Measurements from ENCODE around the gene PHF2.

Gene PHF2

DNA sequence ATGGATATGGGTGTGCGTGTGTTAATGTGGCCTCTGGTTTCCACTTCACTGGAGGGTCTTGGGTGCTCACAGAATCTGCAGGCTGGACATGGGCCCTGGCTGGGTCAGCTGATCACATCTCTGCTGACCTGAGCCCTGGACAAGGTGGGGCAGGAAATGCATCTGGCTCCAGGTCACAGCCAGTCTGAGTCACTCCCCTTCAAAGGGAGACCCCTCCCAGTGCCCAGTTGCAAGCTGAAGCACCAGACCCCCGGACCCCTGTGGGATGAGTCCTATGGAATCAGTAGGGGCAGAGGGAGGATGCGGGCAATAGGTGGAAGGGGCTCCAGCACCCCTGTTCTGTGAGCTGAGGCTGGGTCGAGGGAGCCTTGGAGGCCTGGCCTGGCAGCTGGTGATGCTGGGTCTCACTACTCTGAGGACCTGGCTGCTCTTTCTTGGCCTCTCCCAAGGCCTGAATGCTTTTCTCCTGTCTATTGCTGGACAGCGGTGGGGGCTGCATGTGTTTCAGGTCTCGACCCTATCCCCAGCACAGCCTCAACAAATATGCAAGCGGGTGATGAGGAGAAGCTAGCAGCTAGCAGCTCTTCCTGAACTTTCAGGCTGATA, 54.5 kb downstream of the PHF2 start:
- DNase-seq (ENCODE audit: low spot score), result peak; percentile 39

DNA sequence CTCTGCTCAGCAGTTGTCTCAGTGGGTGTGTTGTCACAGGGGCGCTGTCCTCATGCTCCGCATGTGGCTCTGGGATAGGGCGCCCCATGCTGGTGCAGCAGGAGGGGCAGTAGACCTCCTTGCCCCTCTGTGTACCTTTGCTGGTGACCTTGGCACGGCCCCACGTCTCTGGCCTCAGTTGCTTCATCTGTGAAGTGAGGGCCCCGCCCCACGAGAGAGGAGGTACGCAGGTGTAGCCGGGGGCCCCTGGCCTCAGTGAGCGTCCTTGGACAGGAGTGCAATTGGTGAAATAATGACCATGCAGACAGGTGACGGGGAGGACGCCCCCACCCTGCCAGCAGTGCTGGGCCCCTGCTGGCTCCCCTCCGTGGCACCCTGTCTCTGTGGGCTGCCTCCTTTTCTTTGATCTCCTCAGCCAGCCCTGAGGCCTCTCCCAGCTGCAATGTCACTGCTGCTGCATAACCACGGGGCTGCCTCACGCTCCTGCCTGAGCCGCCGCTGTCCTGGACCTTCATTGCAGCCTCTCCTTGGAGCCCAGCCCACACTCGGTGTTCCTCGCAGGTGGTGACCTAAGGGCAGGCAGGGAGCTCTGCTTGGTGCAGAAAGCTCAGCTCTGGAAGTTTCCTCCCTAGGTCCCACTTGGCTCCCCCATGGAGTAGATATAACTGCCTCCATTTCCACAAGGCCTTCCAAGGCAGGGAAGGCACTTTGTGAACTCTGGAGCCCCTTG, 57.3 kb downstream of the PHF2 start:
- no peak for DNase-seq (ENCODE audit: low spot score)

DNA sequence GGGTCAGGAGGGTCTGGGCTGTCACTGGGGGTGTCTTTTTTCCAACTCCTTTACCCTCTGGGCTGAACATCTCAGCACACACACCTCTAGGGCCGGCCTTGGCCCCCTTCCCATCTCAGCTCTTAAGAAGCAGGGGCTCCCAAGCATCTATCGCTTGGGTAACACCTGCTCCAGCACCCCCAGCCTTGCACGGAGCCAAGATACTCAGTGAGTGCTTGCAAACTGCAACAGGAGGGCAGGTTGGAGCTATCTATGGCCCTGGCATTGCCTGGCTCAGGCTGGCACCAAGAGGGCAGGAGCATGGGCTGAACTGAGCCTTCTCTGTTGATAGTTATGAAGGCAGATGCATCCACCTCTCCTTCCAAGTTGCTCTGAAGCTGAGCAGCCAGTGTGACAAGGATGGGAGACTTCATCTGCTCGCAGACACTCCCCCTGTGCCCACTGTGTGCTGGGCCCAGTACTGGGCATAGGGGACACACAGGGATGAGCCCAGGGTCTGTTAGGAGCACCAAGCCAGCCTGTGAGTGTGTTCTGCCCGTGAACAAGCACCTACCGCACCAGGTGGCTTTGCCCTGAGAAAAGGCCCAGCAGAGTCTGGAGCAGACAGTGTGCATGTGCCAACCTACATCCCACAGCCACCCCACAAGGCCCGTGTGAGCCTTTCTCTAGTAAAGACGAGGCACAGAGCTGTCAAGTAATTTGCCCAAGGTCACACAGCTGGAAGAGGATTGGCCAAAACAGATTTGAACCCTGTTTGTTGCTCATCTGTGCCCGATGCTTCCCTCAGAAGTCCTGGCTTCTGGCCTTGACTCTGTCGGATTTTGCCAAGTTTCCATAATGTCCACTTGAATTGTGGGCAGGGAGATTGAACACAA, 58.2 kb downstream of the PHF2 start:
- peak; percentile 35 for DNase-seq (ENCODE audit: low spot score)

DNA sequence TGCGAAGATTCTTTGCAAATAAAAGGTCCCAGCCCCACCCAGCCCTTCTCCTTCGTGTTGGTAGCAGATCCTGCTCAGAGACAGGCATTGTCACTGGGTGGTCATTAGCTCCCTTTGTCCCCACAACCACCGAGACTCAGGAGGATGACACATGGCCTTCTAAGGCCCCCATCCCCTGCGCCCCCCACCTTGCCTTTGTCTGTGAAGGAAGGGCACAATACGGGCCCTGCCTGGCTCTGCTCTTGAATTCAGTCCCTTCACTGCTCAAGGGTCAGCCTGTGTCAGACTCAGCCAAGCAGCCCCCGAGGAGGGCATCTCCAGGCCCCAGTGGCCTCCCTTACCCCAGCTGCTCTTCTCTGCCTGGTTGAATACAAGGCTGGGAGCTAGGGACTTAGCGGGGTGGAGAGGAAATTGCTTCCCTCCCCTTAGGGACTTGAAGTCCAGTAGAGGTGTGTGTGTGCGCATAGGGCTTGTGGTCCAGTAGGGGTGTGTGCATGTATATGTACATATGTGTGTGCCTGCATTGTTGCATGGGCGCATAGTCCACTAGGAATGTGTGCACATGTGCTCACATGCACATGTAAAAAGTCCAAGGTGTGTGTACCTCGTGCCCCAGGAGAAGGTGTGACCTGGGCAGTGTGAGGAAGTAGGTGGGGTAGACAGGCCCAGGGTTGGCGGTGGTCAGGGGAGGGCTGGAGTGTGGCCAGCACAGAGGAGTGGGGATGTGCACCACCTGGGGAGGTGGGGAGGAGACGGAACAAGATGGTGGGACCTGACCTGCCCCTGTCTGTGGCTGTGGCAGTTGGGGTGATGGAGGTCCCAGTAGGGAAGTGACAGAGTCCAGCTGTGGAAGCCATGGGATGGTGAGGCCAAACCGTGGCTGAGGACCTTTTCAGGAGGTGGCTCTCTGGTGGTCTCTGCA, 59.1 kb downstream of the PHF2 start:
- DNase-seq (ENCODE audit: low spot score), result peak; percentile 34

DNA sequence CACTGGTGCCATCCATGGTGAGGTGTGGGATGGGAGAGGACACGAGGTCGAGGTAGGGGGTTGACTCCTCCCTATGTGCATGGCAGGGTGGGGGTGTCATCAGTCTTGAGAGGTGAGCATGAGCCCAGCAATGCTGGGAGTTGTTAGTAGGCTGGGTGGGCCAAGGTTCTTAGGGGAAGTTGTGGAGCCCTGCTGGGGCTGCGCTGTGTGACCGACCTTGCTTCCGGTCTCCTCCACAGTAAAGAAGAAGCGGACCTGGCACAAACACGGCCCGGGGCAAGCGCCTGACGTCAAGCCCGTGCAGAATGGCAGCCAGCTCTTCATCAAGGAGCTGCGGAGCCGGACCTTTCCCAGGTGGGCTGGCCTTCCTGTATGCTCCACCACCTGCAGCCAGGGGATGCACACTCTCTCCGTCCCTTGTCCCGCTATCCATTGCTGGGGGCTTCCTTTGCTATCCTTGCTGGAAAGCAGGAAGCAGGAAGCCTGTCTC, 59.8 kb downstream of the PHF2 start:
- no peak for DNase-seq (ENCODE audit: low spot score)

DNA sequence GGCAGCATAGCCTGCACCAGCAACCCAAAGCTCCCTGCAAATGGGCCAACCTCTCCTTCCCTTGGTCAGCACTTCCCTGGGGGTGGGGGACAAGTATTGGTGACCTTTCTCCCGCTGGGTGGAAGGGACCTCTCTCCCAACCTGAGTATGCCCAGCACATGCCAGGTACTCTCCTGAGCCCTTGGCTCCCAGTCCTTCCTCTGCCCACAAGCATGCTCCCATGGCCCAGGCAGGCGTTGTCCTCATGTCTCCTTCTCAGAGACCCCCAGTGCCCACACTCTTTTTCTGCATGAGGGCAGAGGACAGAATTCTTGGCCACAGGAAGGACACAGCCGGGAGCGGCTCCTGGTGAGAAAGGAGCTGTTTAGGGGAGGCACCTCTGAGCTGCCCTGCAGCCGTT, 60.3 kb downstream of the PHF2 start:
- no peak for DNase-seq (ENCODE audit: low spot score)

DNA sequence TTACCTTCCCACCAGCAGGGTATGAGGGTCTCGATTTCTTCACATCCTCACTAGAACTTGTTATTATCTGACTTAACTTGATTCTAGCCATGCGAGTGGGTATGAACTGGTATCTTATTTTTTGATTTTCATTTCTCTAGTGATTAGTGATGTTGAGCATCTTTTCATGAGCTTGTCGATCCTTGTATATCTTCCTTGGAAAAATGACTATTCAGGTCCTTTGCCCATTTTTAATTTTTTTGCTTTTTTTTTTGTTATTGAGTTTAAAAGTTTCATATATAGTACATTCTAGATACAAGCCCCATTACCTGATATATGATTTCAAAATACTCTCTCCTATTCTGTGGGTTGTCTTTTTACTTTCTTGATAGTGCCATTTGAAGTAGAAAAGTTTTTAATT, 61.5 kb downstream of the PHF2 start:
- no peak for DNase-seq (ENCODE audit: low spot score)

DNA sequence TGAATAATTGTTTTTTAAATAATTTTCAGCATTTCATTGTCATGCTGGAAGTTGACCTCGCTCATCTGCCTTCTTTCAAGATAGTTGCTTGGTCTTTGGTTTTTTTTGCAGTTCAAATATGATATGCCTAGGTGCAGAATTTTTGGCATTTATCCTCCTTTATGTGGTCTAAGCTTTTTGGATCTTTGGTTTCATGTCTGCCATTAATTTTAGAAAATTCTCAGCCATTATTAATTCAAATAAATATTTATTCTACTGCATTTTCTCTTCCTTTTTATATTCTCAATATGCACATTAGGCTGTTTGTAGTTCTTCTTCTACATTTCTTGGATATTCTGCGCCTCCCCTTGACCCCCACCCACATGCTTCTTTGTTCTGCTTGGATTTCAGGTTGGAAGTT, 63.6 kb downstream of the PHF2 start:
- no peak for DNase-seq (ENCODE audit: low spot score)

DNA sequence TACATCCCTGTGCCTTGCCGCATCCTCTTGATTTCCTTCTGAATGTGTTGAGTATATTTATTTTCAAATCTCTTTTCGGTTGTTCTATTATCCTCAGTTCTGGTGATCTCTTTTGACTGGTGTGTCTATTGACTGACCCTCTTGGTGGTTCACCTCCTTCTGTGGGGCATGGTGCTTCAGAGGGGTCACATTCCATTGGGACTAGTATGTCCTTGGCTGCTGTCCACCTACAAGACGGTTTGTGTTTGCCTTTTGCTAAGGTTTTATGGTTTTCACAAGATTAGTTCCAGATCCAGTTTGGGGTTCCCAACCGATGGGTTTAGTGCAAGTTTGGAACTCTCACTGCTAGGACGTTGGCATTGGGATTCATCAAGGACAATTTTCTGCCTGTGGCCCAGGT, 66.6 kb downstream of the PHF2 start:
- DNase-seq (ENCODE audit: low spot score), result no peak

DNA sequence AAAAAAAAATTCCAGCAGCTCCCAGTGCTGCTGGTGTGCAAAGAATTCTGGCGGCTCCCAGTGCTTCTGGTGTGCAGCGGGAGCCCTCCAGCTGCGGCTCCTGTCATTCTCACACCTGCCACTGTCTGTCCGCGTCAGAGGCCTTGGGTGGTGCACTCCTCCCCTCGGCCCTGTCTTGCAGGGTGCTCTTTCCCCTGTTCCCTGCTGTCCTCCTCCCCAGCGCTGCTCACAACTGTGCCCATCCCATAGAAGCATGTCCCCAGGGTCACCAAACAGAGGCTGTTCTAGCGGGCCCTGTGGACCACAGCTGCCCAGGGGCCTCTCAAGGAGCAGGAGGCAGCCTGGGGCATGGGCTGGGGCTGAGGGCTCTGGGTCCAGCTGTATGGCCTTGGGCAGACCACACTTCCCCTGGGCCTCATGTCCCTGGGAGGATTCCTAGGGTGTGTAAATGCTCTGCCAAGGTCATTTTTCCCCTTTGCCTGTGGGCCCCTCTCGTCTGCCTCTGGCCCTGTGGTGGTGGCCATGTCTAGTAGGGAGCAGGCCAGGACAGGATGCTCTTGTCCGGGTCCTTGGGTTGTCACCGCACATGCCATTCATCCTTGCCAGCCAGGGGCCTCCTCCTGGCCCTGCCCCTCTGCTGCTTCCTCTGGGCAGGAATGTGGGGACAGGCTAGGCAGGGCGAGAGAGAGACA, 68.2 kb downstream of the PHF2 start:
- DNase-seq (ENCODE audit: low spot score), result no peak

DNA sequence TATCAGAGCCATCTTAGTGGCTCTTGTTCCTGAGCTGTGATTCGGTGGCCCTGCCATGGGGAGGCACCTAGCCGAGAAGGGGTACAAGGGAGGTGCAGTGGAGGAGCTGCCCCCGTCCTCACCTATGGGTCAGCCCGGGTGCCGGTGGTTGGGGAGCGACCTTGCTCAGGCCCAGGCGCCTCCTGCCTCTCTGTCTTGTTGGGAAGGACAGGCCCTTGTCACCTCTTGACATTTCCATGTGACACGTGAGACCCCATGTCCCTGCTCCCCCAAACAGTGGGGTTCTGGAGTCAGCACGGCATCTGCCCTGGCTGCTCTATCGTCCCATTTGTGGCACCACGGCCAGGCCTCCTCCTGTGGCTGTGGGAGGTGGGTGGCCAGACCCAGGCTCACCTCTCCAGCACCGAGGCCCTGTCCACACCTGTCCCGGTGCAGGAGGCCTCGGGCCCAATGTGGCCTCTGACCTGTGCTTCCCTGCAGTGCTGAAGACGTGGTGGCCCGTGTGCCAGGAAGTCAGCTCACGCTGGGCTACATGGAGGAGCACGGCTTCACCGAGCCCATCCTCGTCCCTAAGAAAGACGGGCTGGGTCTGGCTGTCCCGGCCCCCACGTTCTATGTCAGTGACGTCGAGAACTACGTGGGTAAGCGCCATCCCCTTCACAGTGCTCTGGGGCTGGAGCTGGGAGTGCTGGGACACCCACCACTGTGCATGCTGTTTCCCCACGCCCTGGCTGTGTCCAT, 68.9 kb downstream of the PHF2 start:
- no peak for DNase-seq (ENCODE audit: low spot score)

DNA sequence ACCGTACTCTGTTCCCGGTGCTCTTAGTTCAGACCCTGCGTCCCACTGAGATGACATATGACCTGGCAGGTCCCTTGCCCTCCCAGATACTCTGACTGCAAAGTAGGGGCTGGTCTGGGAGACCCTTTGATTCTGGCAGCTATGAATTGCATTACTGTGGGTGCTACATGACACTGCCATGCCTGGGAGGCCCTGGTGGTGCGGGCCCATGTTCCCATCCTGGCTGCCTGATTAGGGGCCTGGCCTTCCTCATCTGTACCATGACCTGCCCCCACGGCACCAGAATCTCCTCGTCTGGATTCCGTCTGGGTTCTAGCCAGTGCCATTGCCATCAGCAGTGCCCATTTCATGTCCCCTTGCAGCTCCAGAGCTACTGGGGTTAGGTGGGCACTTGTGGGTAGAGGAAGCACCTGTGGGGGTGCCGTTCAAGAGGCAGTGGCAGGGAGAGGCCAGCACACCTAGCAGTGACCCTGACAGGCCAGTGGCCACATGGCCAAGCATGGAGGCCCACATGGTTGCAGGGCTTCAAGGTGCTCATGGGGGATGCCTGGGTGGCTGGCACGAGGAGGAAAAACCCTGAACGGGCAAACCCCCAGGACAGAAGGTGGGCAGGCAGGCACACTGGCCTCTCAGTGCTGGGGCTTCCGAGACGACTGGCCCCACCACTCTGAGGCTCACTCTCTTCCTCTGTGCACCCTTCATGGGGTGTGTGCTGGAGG, 69.7 kb downstream of the PHF2 start:
- no peak for DNase-seq (ENCODE audit: low spot score)

DNA sequence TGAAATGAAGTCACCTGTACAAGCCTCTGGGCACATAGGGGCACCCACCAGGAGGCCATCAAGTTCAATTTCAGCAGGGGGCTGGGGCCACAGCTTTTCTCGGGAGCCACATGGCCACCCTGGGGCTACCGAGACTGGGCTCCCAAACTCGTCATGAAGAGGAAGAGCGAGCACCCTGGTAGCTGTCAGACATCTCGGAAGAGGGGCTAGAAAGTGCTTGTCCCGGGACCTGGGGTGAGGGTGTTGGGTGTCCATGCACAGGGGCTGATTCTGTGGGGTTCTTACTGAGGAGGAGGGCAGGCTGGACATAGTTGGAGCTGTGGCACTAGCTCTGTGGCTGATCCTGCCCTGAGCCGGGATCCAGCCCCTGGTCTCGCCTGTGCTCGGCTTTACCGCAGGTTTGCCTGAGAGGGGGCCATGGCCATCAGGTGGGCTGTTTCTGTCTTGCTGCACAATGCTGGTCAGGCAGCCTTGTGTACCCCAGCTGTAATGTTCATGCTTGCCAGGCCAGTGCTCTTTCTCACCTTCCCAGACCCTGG, 70.3 kb downstream of the PHF2 start:
- DNase-seq (ENCODE audit: low spot score), result peak; percentile 34

DNA sequence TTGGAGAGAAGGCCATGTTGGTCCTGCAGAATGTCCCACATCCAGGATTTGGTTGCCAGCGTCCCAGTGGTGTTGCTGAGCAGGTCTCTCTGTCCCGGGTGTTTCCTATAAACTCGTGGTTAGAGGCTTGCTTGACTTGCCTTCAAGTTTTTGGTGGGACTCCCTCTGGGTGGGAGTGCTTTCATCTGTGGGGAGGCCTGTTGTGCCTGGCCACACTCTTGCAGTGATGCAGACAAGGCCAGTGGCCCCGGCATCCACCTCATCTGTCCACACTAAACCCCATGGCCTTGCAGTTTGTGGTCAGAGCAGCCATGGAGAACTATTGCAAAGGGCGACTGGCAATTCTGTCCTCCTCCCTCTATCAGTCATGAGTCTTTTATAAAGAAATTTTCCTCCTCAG, 71.8 kb downstream of the PHF2 start:
- DNase-seq (ENCODE audit: low spot score), result peak; percentile 15

DNA sequence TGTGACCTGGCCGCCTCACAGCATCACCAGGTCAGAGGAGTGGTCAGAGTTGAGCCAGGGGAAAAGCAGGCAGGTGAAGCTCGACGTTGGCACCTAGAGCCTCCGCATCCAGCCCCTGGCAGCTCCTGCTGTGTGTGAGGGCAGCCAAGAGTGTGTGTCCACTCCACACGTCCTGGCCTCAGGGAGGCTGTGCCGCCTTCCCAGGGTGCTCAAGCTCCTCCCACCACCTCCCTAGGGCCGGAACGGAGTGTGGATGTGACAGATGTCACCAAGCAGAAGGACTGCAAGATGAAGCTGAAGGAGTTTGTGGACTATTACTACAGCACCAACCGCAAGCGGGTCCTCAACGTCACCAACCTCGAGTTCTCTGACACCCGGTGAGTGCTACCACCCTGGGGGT, 72.5 kb downstream of the PHF2 start:
- DNase-seq (ENCODE audit: low spot score), result peak; percentile 39

DNA sequence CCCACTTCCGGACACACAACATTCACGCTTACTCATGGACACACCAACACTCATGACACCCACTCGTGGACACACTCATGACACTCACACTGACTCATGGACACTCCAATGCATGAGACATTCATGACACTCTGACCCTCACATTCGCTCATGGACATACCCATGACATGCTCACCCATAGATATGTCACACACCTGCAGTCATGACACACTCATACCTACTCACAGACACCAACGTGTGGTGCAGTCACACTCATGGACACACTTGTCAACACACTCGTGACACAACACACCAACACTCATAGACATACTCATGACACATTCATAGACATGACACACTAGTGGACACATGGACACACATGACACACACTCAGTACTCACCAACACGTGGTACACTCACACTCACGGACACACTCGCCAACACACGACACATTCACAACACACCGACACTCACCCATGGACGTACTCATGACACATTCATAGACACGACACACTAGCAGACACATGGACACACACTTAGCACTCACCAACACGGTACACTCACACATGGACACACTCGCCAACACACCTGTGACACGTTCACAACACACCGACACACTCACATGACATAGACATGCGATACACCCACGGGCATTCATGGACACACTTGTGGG, 73.4 kb downstream of the PHF2 start:
- no peak for DNase-seq (ENCODE audit: low spot score)

DNA sequence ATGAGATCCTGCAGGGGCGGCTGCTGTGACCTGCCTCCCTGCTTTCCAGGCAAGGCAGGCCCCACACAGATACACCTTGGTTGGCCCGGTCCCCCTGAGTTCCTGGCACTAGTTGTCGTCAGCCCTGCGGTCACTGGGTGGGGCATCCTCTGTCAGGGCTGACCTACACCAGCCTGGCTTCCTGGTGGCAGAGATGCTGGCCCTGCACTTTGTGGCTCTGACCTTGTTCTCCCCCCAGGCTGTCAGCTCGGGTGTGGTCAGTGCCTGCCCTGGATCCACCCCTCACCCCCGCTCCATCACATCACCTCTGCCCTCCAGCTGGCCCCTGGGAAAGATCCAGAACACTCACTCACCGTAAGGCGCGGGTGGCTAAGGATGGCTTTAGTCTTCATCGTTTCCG, 74.1 kb downstream of the PHF2 start:
- no peak for DNase-seq (ENCODE audit: low spot score)

DNA sequence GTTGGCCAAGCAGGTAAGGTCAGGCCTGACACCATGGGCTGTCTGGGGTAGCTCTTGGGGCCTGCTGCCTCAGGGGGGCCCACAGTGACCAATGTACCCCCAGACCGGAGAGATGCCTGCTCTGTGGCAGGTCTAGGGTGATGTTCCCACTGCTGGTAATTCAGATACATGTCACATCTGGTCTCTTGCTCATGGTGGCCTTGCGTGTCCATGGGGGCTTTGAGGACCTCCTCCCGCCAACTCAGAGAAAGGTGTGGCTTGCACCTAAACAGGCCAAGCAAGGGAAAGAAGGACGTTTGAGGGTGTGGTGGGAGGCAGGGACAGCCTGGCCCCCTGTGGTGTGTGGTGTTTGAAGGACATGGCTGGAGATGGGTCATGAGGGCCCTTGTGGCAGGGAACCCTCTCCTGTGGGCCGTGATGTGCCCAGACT, 75.2 kb downstream of the PHF2 start:
- DNase-seq (ENCODE audit: low spot score), result no peak
